HepG2 (cell line): ENCODE data around the gene EIF2AK2. TPM values are rescaled to one million over a fixed set of nuclear protein-coding genes. Genes with fewer than 3 reads are reported as not detected.

Experiments
- ATAD3A ChIP-seq: sonication (generic); formaldehyde crosslinking; IDR thresholded peaks from 2 replicates; pipeline ENCODE4 v1.4.0; 2020; ENCODE audit warnings: missing genetic modification reagents
- FOXP4 ChIP-seq: sonication (generic); formaldehyde crosslinking; IDR thresholded peaks from 2 replicates; pipeline ENCODE4 v1.4.0; 2020; ENCODE audit warnings: missing genetic modification reagents
- HMGA1 ChIP-seq: sonication (generic); formaldehyde crosslinking; conservative IDR thresholded peaks from 2 replicates; pipeline ENCODE4 v1.4.0; 2020; ENCODE audit warnings: missing genetic modification reagents
- MAFK ChIP-seq, 2 experiments: IDR thresholded peaks in 1 of 2; conservative IDR thresholded peaks in 1 of 2; 2 replicates each; pipeline ENCODE4 v1.6.1; 2011; ENCODE audit warnings: improper control_type of control experiment in 2 of 2, low read length in 2 of 2
- MTF2 ChIP-seq: sonication (generic); formaldehyde crosslinking; IDR thresholded peaks from 2 replicates; pipeline ENCODE4 v1.5.0; 2020; ENCODE audit warnings: missing genetic modification reagents, borderline replicate concordance
- NCOA5 ChIP-seq: sonication (generic); formaldehyde crosslinking; IDR thresholded peaks from 2 replicates; pipeline ENCODE4 v1.4.0; 2020; ENCODE audit warnings: missing genetic modification reagents
- PHF20 ChIP-seq: sonication (generic); formaldehyde crosslinking; IDR thresholded peaks from 2 replicates; pipeline ENCODE4 v1.5.0; 2020; ENCODE audit warnings: mild to moderate bottlenecking, missing genetic modification reagents
- REXO4 ChIP-seq: sonication (generic); formaldehyde crosslinking; IDR thresholded peaks from 2 replicates; pipeline ENCODE4 v1.8.0; 2022; ENCODE audit warnings: missing genetic modification reagents, mild to moderate bottlenecking, borderline replicate concordance
- RFX5 ChIP-seq: IDR thresholded peaks from 2 replicates; pipeline ENCODE4 v1.6.1; 2011; ENCODE audit warnings: low read depth, low read length, improper control_type of control experiment
- RFXAP ChIP-seq: sonication (generic); formaldehyde crosslinking; IDR thresholded peaks from 2 replicates; pipeline ENCODE4 v1.4.0; 2020; ENCODE audit warnings: missing genetic modification reagents, borderline replicate concordance
- TEAD2 ChIP-seq: sonication (generic); formaldehyde crosslinking; IDR thresholded peaks from 2 replicates; pipeline ENCODE4 v1.9.0; 2021; ENCODE audit warnings: missing genetic modification reagents
- TFE3 ChIP-seq: IDR thresholded peaks from 2 replicates; pipeline ENCODE4 v1.6.1; 2016
- ZBTB33 ChIP-seq: sonication (generic); formaldehyde crosslinking; IDR thresholded peaks from 2 replicates; pipeline ENCODE4 v1.4.0; 2020; ENCODE audit warnings: missing genetic modification reagents
- ZMAT3 ChIP-seq: sonication (generic); formaldehyde crosslinking; conservative IDR thresholded peaks from 2 replicates; pipeline ENCODE4 v1.7.0; 2021; ENCODE audit warnings: missing genetic modification reagents
- ZNF598 ChIP-seq: sonication (generic); formaldehyde crosslinking; IDR thresholded peaks from 2 replicates; pipeline ENCODE4 v1.5.1; 2020; ENCODE audit warnings: mild to moderate bottlenecking, missing genetic modification reagents, borderline replicate concordance
- ZNF616 ChIP-seq: sonication (generic); formaldehyde crosslinking; IDR thresholded peaks from 2 replicates; pipeline ENCODE4 v1.5.0; 2020; ENCODE audit warnings: low read depth, mild to moderate bottlenecking, missing genetic modification reagents
- ZNF710 ChIP-seq: sonication (generic); formaldehyde crosslinking; IDR thresholded peaks from 2 replicates; pipeline ENCODE4 v1.5.0; 2020; ENCODE audit warnings: mild to moderate bottlenecking, missing genetic modification reagents, borderline replicate concordance
- ZNF761 ChIP-seq: sonication (generic); formaldehyde crosslinking; conservative IDR thresholded peaks from 2 replicates; pipeline ENCODE4 v1.4.0; 2020; ENCODE audit warnings: mild to moderate bottlenecking, missing genetic modification reagents
- polyA plus RNA-seq, 8 experiments: library from polyadenylated mRNA; depleted of rRNA in 3 of 8; stranded (reverse) in 7 of 8; unstranded in 1 of 8; fragments of >200 nt; fragmentation: Illumina TruSeq in 4 of 8; extraction: Trizol in 4 of 8; gene quantifications; 2 replicates each; pipeline versions ENCODE4 v1.2.1 to v1.2.3, GENCODE V29; 2011 to 2016; ENCODE audit warnings: low read depth in 4 of 8, missing spikeins in 1 of 8, mixed read lengths in 1 of 8; ENCODE audit not compliant: insufficient read depth in 1 of 8
- total RNA-seq, 5 experiments: library from RNA; depleted of rRNA; stranded (reverse); fragments of >200 nt; fragmentation: Illumina TruSeq; extraction: Trizol; gene quantifications; 2 replicates each; pipeline ENCODE4 v1.2.3, GENCODE V29; 2016; ENCODE audit warnings: low read depth in 1 of 5
- TF ChIP-seq, protein P1 (sequence below): sonication (generic); formaldehyde crosslinking; conservative IDR thresholded peaks from 2 replicates; pipeline ENCODE4 v1.8.0; 2022; ENCODE audit warnings: low read depth, missing genetic modification reagents
- TF ChIP-seq, protein P2 (sequence below): sonication (generic); formaldehyde crosslinking; IDR thresholded peaks from 2 replicates; pipeline ENCODE4 v1.4.0; 2020; ENCODE audit warnings: missing genetic modification reagents; ENCODE audit errors: not compliant biosample characterization

Gene EIF2AK2
- total and polyA plus RNA-seq, 2 of the 13 experiments (the other 11 are each of a cell fraction or from before 2014, with no cell fraction given): 10.2 to 26.1 TPM

- TF ChIP-seq ZBTB33 (peak; percentile 36; the same call in 1 of the 2 replicates), RFXAP (no peak), ATAD3A (CRISPR knock-in tag) (no peak), HMGA1 (no peak), REXO4 (CRISPR knock-in tag) (no peak), MTF2 (no peak), TFE3 (CRISPR knock-in tag) (peak; percentile 49; the same call in 1 of the 2 replicates), ZNF710 (CRISPR knock-in tag) (no peak), NCOA5 (CRISPR knock-in tag) (no peak), RFX5 (no peak), ZNF616 (no peak), ZNF761 (CRISPR knock-in tag) (no peak), MAFK (conservative IDR thresholded peaks at IDR 0.05 in 1 of 2, IDR thresholded peaks at IDR 0.05 in 1 of 2; ENCODE audit: low read length in 2 of 2) (no peak), TEAD2 (CRISPR knock-in tag) (no peak), ZNF598 (CRISPR knock-in tag) (no peak), PHF20 (no peak), FOXP4 (no peak), ZMAT3 (CRISPR knock-in tag) (no peak)
- TF ChIP-seq, protein P1, sequence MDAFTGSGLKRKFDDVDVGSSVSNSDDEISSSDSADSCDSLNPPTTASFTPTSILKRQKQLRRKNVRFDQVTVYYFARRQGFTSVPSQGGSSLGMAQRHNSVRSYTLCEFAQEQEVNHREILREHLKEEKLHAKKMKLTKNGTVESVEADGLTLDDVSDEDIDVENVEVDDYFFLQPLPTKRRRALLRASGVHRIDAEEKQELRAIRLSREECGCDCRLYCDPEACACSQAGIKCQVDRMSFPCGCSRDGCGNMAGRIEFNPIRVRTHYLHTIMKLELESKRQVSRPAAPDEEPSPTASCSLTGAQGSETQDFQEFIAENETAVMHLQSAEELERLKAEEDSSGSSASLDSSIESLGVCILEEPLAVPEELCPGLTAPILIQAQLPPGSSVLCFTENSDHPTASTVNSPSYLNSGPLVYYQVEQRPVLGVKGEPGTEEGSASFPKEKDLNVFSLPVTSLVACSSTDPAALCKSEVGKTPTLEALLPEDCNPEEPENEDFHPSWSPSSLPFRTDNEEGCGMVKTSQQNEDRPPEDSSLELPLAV (CRISPR knock-in tag): no peak
- TF ChIP-seq, protein P2, sequence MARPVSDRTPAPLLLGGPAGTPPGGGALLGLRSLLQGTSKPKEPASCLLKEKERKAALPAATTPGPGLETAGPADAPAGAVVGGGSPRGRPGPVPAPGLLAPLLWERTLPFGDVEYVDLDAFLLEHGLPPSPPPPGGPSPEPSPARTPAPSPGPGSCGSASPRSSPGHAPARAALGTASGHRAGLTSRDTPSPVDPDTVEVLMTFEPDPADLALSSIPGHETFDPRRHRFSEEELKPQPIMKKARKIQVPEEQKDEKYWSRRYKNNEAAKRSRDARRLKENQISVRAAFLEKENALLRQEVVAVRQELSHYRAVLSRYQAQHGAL: no peak
Observed at GRCh38 chr2:37189452-37190153, 32.8 kb upstream of the EIF2AK2 start (continued).
